ENCODE data around the gene TMEM229B. TPM values are rescaled to one million over a fixed set of nuclear protein-coding genes. Genes with fewer than 3 reads are reported as not detected.

The TMEM229B gene
- polyA plus RNA-seq, 1 donor from 2014 or later: 4.2 TPM

- no peaks in the 10 kb centered on the region for H3K79me2 ChIP-seq (replicated peaks; ENCODE audit: insufficient read depth, low read length)
- no peaks in the 10 kb centered on the region for H3K9me2 ChIP-seq (ENCODE audit: insufficient read depth, low read length)
- H3K9ac ChIP-seq (ENCODE audit: low read length): no peak overlapping the region
- H2AFZ ChIP-seq (ENCODE audit: low read depth, low read length): no peak overlapping the region
- no peaks in the 10 kb centered on the region for H3K36me3 ChIP-seq (ENCODE audit: insufficient read depth, low read length)
- no peak overlapping the region for H3K4me3 ChIP-seq (ENCODE audit: low read length)
- H3K4me2 ChIP-seq (ENCODE audit: low read length): no peak overlapping the region
- no peaks in the 10 kb centered on the region for H3F3A ChIP-seq (ENCODE audit: insufficient read depth, low read length, poor library complexity, severe bottlenecking)
- H3K27ac ChIP-seq (ENCODE audit: low read length): no peak overlapping the region
- H3K9me3 ChIP-seq (ENCODE audit: low read length): no peaks in the 10 kb centered on the region
- H4K20me1 ChIP-seq (ENCODE audit: insufficient read depth): no peaks in the 10 kb centered on the region
- H3K27me3 ChIP-seq (ENCODE audit: insufficient read depth, low read depth, low read length): no peaks in the 10 kb centered on the region
- TF ChIP-seq REST (IDR thresholded peaks at IDR 0.05; ENCODE audit: borderline replicate concordance): no peak
- no peak for TF ChIP-seq POLR2AphosphoS5 (IDR thresholded peaks at IDR 0.05)
- no peak for TF ChIP-seq TAF1 (IDR thresholded peaks at IDR 0.05; ENCODE audit: low read depth)
- no peak for TF ChIP-seq CTCF (IDR thresholded peaks at IDR 0.05; ENCODE audit: poor library complexity, severe bottlenecking)
- no peak for TF ChIP-seq MXI1 (conservative IDR thresholded peaks at IDR 0.05; ENCODE audit: poor library complexity, severe bottlenecking)
- no peak for TF ChIP-seq EZH2 (IDR thresholded peaks at IDR 0.05; ENCODE audit: borderline replicate concordance, insufficient read depth, low read length, poor library complexity, severe bottlenecking)
- TF ChIP-seq SMC3 (conservative IDR thresholded peaks at IDR 0.05; ENCODE audit: poor library complexity): no peak
- no peak for TF ChIP-seq RAD21 (conservative IDR thresholded peaks at IDR 0.05)
- TF ChIP-seq EP300 (conservative IDR thresholded peaks at IDR 0.05; ENCODE audit: poor library complexity, severe bottlenecking): no peak
Measured at GRCh38 chr14:67491741-67492507, 3.4 kb upstream of the TMEM229B start.

- Histone ChIP-seq H4K20me1 (ENCODE audit: insufficient read depth) (no peaks in the 10 kb centered on the region), H3K4me2 (ENCODE audit: low read length) (no peak overlapping the region), H3K9me3 (ENCODE audit: low read length) (no peaks in the 10 kb centered on the region), H2AFZ (ENCODE audit: low read depth, low read length) (no peak overlapping the region), H3F3A (ENCODE audit: insufficient read depth, low read length, poor library complexity, severe bottlenecking) (no peaks in the 10 kb centered on the region), H3K27me3 (ENCODE audit: insufficient read depth, low read depth, low read length) (no peaks in the 10 kb centered on the region), H3K9ac (ENCODE audit: low read length) (no peak overlapping the region), H3K9me2 (ENCODE audit: insufficient read depth, low read length) (no peaks in the 10 kb centered on the region), H3K27ac (ENCODE audit: low read length) (no peak overlapping the region), H3K36me3 (ENCODE audit: insufficient read depth, low read length) (no peaks in the 10 kb centered on the region), H3K79me2 (replicated peaks; ENCODE audit: insufficient read depth, low read length) (no peaks in the 10 kb centered on the region), H3K4me3 (ENCODE audit: low read length) (no peak overlapping the region)
- TF ChIP-seq TAF1 (IDR thresholded peaks at IDR 0.05; ENCODE audit: low read depth): no peak
- no peak for TF ChIP-seq SMC3 (conservative IDR thresholded peaks at IDR 0.05; ENCODE audit: poor library complexity)
- no peak for TF ChIP-seq EZH2 (IDR thresholded peaks at IDR 0.05; ENCODE audit: borderline replicate concordance, insufficient read depth, low read length, poor library complexity, severe bottlenecking)
- no peak for TF ChIP-seq RAD21 (conservative IDR thresholded peaks at IDR 0.05)
- TF ChIP-seq MXI1 (conservative IDR thresholded peaks at IDR 0.05; ENCODE audit: poor library complexity, severe bottlenecking): no peak
- no peak for TF ChIP-seq EP300 (conservative IDR thresholded peaks at IDR 0.05; ENCODE audit: poor library complexity, severe bottlenecking)
- TF ChIP-seq CTCF (IDR thresholded peaks at IDR 0.05; ENCODE audit: poor library complexity, severe bottlenecking): no peak
- no peak for TF ChIP-seq REST (IDR thresholded peaks at IDR 0.05; ENCODE audit: borderline replicate concordance)
- no peak for TF ChIP-seq POLR2AphosphoS5 (IDR thresholded peaks at IDR 0.05)
Measured at GRCh38 chr14:67491285-67491684, 2.8 kb upstream of the TMEM229B start.

All from neural cell (in vitro differentiated cells).